Endothelial cell of umbilical vein (primary cell): Measurements from ENCODE around the gene CENPP. TPM values are rescaled to one million over a fixed set of nuclear protein-coding genes. Genes with fewer than 3 reads are reported as not detected.

Source experiments
- BruUV-seq: library from RNA; stranded (reverse); fragments of 400-500 nt; replicated peaks from 2 replicates; lab custom pipeline; 2021; lab: Mats Ljungman, UMichigan
- CTCF ChIA-PET: fragments of 300-600, 350-600 bp; sonication (Branson Sonifier 250); formaldehyde crosslinking; loops from one replicate; lab custom pipeline; 2021; ENCODE audit warnings: antibody characterized with exemption, inconsistent platforms; lab: Charles Lee
- POLR2A ChIA-PET: fragments of 300-600, 350-600 bp; sonication (Branson Sonifier 250); formaldehyde crosslinking; loops from one replicate; lab custom pipeline; 2021; ENCODE audit warnings: antibody characterized with exemption, inconsistent platforms; lab: Charles Lee
- DNase-seq: peaks from one replicate; pipeline ENCODE4 v3.0.0-alpha.2; 2011; ENCODE audit warnings: low read depth, low spot score
- FAIRE-seq: peaks from 2 replicates; lab custom pipeline; 2011; peaks lifted over from hg19 to GRCh38; lab: Jason Lieb, UNC
- H2AFZ ChIP-seq: 2 replicates; pipeline ENCODE4 v1.6.0; 2012; ENCODE audit warnings: low read depth, low read length, control low read depth, inconsistent platforms
- H3K27ac ChIP-seq: 2 replicates; pipeline ENCODE4 v1.5.1; 2011; ENCODE audit warnings: low read depth, mild to moderate bottlenecking, control low read depth, low read length, moderate library complexity; ENCODE audit not compliant: insufficient read depth
- H3K27me3 ChIP-seq, 2 experiments: 2 replicates each; pipeline versions ENCODE4 v1.6.0 to v1.6.1; 2011; ENCODE audit warnings: low read length in 2 of 2, mixed read lengths in 1 of 2; ENCODE audit not compliant: control insufficient read depth in 2 of 2, insufficient read depth in 2 of 2
- H3K36me3 ChIP-seq, 2 experiments: 2 replicates in 1 of 2; 3 replicates in 1 of 2; pipeline ENCODE4 v1.5.1; 2011; ENCODE audit warnings: low read length in 2 of 2, mild to moderate bottlenecking in 1 of 2, moderate library complexity in 1 of 2; ENCODE audit not compliant: control insufficient read depth in 2 of 2, insufficient read depth in 2 of 2; ENCODE audit errors: extremely low read depth in 1 of 2
- H3K4me1 ChIP-seq: 3 replicates; pipeline ENCODE4 v1.5.1; 2011; ENCODE audit warnings: mild to moderate bottlenecking, low read length; ENCODE audit not compliant: control insufficient read depth, insufficient read depth; ENCODE audit errors: extremely low read depth
- H3K4me2 ChIP-seq: 2 replicates; pipeline ENCODE4 v1.6.1; 2011; ENCODE audit warnings: low read length, control low read depth, mixed read lengths; ENCODE audit not compliant: insufficient read depth
- H3K4me3 ChIP-seq, 3 experiments: fragments of 200-600 bp in 1 of 3; sonication (generic), shearing (Covaris generic) in 1 of 3; replicated peaks in 1 of 3; 2 replicates each; pipeline ENCODE4 v1.5.1; 2011 to 2016; ENCODE audit warnings: control low read depth in 3 of 3, low read length in 3 of 3, mild to moderate bottlenecking in 2 of 3, inconsistent platforms in 1 of 3, low read depth in 1 of 3, moderate library complexity in 1 of 3; ENCODE audit not compliant: insufficient read depth in 1 of 3
- H3K79me2 ChIP-seq: 2 replicates; pipeline ENCODE4 v1.6.0; 2012; ENCODE audit warnings: low read length, inconsistent platforms; ENCODE audit not compliant: control insufficient read depth, insufficient read depth
- H3K9ac ChIP-seq: replicated peaks from 2 replicates; pipeline ENCODE3; 2011; ENCODE audit warnings: low read length, control low read depth; ENCODE audit not compliant: insufficient read depth; ENCODE audit errors: extremely low read depth
- H3K9me1 ChIP-seq: replicated peaks from 3 replicates; pipeline ENCODE4 v1.6.0; 2011; ENCODE audit warnings: mild to moderate bottlenecking, low read length; ENCODE audit not compliant: control insufficient read depth, insufficient read depth; ENCODE audit errors: extremely low read depth
- H3K9me3 ChIP-seq: replicated peaks from 2 replicates; pipeline ENCODE4 v1.5.1; 2012; ENCODE audit warnings: low read length, inconsistent platforms; ENCODE audit not compliant: control insufficient read depth, insufficient read depth
- H4K20me1 ChIP-seq: replicated peaks from 2 replicates; pipeline ENCODE3; 2011; ENCODE audit warnings: mild to moderate bottlenecking, low read length; ENCODE audit not compliant: control insufficient read depth, insufficient read depth; ENCODE audit errors: extremely low read depth
- CTCF ChIP-seq, 2 donors: IDR thresholded peaks; 1 replicate in 1 of 2; 2 replicates in 1 of 2; pipeline ENCODE4 v1.5.1; 2011; ENCODE audit warnings: low read length in 2 of 2, mild to moderate bottlenecking in 2 of 2, moderate library complexity in 2 of 2, control low read depth in 1 of 2, inconsistent platforms in 1 of 2, low read depth in 1 of 2; ENCODE audit not compliant: insufficient read depth in 1 of 2; ENCODE audit errors: extremely low read depth in 1 of 2
- FOS ChIP-seq: IDR thresholded peaks from 2 replicates; pipeline ENCODE4 v1.6.1; 2011; ENCODE audit warnings: mild to moderate bottlenecking, low read length, moderate library complexity, borderline replicate concordance; ENCODE audit not compliant: insufficient read depth
- GATA2 ChIP-seq: IDR thresholded peaks from 2 replicates; pipeline ENCODE4 v1.7.0; 2011; ENCODE audit warnings: low read depth, mild to moderate bottlenecking, moderate library complexity, mixed read lengths, low read length; ENCODE audit not compliant: insufficient read length, insufficient read depth
- MYC ChIP-seq: IDR thresholded peaks from one replicate; pipeline ENCODE4 v1.6.1; 2011; ENCODE audit warnings: mild to moderate bottlenecking, low read depth, low read length
- POLR2A ChIP-seq: IDR thresholded peaks from 2 replicates; pipeline ENCODE4 v1.6.1; 2012; ENCODE audit warnings: low read depth, mild to moderate bottlenecking, control low read depth, low read length
- dilution Hi-C: fragments of 300-500 bp; cut with MboI; formaldehyde crosslinking; loops from one replicate; pipeline ENCODE4 v1.15.0; 2019; ENCODE audit warnings: low sequenced_read_pairs; ENCODE audit not compliant: extremely low pct_ligation_motif_present
- intact Hi-C: fragments of 100-400 bp; cut with micrococcal nuclease; formaldehyde crosslinking; loops from one replicate; pipeline ENCODE4 v1.10.0; 2022
- polyA plus RNA-seq, 4 experiments: library from polyadenylated mRNA; depleted of rRNA in 3 of 4; stranded (reverse) in 3 of 4; unstranded in 1 of 4; fragments of >200 nt; gene quantifications; 2 replicates each; pipeline versions ENCODE4 v1.2.1 to v1.2.3, GENCODE V29; 2011 to 2012; ENCODE audit warnings: missing spikeins in 1 of 4
- total RNA-seq: library from RNA; stranded (reverse); gene quantifications from 2 replicates; pipeline ENCODE4 v1.2.3, GENCODE V29; 2021

Gene CENPP
- total and polyA plus RNA-seq, 2 donors (not counting 3 experiments of a cell fraction or from before 2014, with no cell fraction given), result 1.2 to 12.0 TPM

DNA sequence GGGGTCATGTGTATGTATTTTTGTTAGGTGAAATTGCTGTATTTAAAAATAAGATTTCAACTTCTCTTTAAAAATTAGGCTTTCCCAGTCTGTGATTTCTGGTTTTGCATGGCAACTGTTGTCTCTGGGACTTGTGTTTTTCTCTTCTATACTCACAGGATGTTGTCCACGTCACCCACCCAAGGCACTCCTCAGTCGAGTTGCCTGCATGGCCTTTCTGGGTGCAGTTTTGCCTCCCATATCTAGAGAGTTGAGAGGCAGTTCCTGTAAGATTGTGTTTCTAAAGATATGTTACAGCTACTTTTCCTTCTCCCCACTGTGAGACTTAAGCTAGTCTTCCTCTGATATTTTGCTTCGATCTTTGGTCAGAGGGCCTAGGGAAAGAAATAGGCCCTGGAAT lies 158.8 kb downstream of the CENPP start:
- H4K20me1 ChIP-seq, result no peaks in the 10 kb centered on the region
- BruUV-seq, result no TSS peak
- dilution Hi-C loops (no loop called here), intact Hi-C loops (loop anchor here (10.0 kb wide), 1 partner anchor 50 kb away; no protein-coding TSS in a partner anchor)
- FAIRE-seq (no peak), DNase-seq (no peak)
- H2AFZ ChIP-seq, result no peak overlapping the region
- H3K4me2 ChIP-seq, result no peak overlapping the region
- no peaks in the 10 kb centered on the region for H3K9me3 ChIP-seq
- CTCF ChIA-PET, result no interaction called here
- H3K79me2 ChIP-seq, result no peaks in the 10 kb centered on the region
- peaks cover 29% of the 10 kb centered on the region for H3K4me1 ChIP-seq
- H3K4me3 ChIP-seq, result no peak overlapping the region
- POLR2A ChIA-PET, result no interaction called here
- H3K9ac ChIP-seq, result no peak overlapping the region
- no peaks in the 10 kb centered on the region for H3K9me1 ChIP-seq
- H3K36me3 ChIP-seq, result no peaks in the 10 kb centered on the region
- H3K27ac ChIP-seq, result no peak overlapping the region
- TF ChIP-seq MYC (no peak), GATA2 (no peak), FOS (no peak)
- no peaks in the 10 kb centered on the region for H3K27me3 ChIP-seq

DNA sequence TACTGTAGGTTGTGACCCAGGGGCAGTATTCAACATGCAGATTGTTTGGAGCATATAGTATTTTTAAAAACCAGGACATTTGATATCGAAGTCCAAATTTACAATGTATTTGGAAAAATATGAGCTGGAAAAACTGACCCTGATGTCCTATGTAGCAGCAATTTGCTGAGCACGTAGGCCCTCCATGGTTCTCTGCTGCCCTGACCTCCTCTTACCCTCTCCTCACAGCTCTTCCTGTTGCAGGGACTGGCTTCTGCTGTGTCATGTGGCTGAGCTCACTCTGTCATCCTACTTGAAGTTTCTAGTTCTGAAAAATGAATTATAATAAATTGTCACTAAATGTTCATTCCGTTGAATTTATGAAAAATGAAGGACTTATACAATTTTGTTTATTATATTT lies 160.6 kb downstream of the CENPP start:
- dilution Hi-C loops, result no loop called here
- POLR2A ChIA-PET, result interaction anchor here (0.7 kb wide), 1 partner anchor 167 kb away, joined by 4 read pairs; no protein-coding TSS in a partner anchor

More for the DNA sequence above, 160.6 kb downstream of the CENPP start:
- no peaks in the 10 kb centered on the region for H3K79me2 ChIP-seq
- H3K9me3 ChIP-seq, result no peaks in the 10 kb centered on the region
- intact Hi-C loops, result loop anchor here (10.0 kb wide), 1 partner anchor 52 kb away; no protein-coding TSS in a partner anchor
- DNase-seq, result peak; percentile 16
- no peak overlapping the region for H3K27ac ChIP-seq
- no peak overlapping the region for H3K4me3 ChIP-seq
- CTCF ChIA-PET, result interaction anchor here (0.8 to 2.5 kb wide), 3 partner anchors 9 to 15 kb away, joined by 3 to 14 read pairs (median 8); no protein-coding TSS in a partner anchor
- no peak for FAIRE-seq
- no peaks in the 10 kb centered on the region for H3K27me3 ChIP-seq
- no peaks in the 10 kb centered on the region for H4K20me1 ChIP-seq
- no peak overlapping the region for H3K4me2 ChIP-seq
- TF ChIP-seq CTCF (IDR thresholded peaks at IDR 0.05; ENCODE audit: extremely low read depth in 1 of 2, insufficient read depth in 1 of 2, low read depth in 1 of 2, low read length in 2 of 2) (no peak), POLR2A (no peak), MYC (no peak), FOS (no peak)
- H3K9ac ChIP-seq, result no peak overlapping the region
- H2AFZ ChIP-seq, result no peak overlapping the region
- no peaks in the 10 kb centered on the region for H3K9me1 ChIP-seq
- peaks cover 15% of the 10 kb centered on the region for H3K4me1 ChIP-seq
- BruUV-seq, result no TSS peak
- no peaks in the 10 kb centered on the region for H3K36me3 ChIP-seq
